CD4-positive, alpha-beta T cell treated with Interleukin-17A for 1 hour (primary cell): Measurements from ENCODE around the gene GNGT1.

Source experiments
- DNase-seq: peaks from one replicate; pipeline ENCODE4 v3.0.0-alpha.2; 2020

The GNGT1 gene

GRCh38 chr7:93943816-93944540 is 37.6 kb downstream of the GNGT1 start:
- DNase-seq, result no peak

DNA sequence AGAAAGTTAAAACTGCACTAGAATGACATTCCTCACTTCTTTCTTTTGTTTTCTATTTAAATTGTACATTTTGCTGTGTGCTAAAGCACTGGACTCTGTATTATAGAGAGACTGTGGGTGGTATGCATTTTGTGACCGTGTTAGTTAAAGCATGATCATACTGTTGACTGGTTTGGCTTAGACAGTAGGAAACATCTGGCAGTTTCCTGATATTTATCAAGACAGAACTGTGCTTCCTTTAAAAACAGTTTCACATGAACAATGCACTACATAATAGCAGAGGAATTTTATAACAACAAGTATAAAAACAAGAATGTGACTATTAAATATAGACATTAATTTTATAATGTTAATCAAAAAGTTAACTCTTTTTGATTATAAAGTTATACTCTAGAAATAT is 38.3 kb downstream of the GNGT1 start:
- DNase-seq, result no peak

DNA sequence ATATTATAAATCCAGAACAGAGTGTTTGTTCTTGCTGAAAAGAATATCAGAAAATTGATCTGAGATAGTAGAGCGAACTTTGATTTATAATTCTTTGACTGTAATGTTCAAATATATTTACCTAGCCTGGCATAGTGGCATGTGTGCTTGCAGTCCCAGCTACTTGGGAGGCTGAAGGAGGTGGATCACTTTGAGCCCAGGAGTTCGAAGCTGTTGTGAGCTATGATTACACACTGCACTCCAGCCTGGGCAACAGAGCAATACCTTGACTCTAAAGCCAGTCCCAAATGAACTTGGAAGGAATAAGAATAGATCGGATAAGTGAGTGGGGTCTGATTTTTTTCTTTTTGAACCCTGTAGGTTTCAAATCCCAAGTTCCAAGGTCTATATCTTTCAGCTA is 38.7 kb downstream of the GNGT1 start:
- DNase-seq, result no peak

DNA sequence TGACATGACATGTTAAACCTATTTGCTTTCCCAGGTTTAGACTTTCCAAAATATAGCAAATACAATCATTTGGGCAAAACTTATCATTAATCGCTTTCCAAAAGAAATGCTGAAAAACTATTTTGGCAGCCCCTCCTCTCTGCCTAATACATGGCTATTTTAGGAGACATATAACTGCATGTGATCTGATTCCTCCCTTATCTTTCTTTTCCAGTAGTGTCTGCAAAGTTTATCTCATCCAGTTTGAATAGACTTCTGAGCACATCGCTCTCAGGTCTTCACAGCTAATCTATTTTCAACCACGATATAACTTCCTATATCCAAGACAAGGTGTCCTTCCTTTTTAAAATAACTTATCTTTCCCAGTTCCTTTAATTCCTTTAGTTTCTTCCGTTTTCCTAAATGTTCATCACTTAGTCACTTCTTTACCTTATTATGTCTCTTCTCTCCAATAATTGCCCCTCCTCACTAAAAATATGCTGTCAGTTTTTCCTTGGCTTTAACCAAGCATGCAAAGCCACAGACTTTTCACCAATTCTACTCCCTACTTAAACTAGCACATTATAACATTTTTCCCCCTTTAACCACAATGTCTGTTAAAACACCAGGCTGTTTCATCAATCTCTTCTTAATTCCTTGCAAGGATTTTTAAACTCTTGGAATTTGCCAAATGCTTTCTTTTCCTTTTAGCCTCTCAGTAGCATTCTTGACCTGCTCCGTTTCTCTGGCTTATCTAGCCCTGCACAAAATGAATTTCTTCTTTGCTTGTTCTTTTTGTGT is 39.6 kb downstream of the GNGT1 start:
- DNase-seq, result no peak

GRCh38 chr7:93948106-93948505 is 41.7 kb downstream of the GNGT1 start:
- no peak for DNase-seq

- DNase-seq, result no peak
Observed at GRCh38 chr7:93948873-93949272, 42.5 kb downstream of the GNGT1 start.

DNA sequence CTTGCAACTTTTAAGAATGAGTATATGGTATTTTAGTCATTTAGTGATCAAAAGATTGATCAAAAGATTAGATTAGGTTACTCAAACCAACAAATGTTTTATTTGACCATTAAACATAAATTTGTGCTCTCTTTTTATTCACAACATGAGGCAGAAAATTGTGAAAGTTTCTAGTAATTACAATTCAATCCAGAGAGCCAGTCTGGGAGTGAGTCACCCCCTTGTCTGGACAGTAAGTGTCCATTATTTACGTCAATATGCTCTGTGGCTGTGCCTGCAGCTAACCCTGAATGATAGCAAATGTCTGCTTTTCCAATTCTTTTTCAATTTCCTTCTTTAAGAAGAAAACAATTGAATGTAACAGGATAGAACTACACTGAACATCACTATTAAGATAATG is 43.1 kb downstream of the GNGT1 start:
- DNase-seq, result no peak

GRCh38 chr7:93955304-93955703 is 48.9 kb downstream of the GNGT1 start:
- no peak for DNase-seq

DNA sequence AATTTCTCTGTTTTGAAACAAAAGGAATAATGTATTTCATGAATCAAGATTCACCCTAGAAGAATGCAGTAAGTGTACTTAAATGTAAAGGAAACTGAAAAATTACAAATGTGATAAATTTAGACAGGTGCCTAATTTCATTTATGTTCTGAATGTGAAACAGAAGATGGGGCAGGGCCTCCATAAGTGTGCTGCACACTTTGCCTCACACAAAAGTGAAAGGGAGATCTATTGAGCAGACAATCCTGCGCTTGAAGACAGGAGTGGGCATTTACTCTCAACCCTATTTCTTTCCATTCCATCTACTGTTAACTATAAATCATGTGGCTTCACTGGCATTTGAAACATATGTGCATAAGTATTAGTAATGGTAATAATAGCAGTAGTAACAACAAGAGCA is 51.4 kb downstream of the GNGT1 start:
- no peak for DNase-seq

DNA sequence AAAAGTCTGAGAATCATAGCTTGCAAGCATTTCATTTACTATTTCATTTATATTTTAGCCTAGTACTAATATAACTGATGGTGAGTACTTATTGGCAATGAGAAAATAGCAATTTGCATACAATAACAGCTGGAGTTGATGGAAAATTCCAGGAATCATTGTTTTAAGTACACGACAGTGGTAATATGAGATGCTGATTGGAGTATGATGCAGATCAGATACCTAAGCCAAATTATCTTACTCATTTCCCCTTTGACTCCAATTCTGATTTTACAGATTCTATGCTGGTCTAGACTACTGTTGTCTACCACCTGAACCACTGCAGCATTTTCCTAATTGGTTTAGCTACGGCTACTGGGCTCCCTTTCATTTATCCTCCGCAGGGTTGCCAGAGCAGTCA is 51.8 kb downstream of the GNGT1 start:
- DNase-seq, result no peak

- no peak for DNase-seq
Observed at GRCh38 chr7:93958651-93959050, 52.3 kb downstream of the GNGT1 start.
